Measurements from ENCODE around the gene GRIN1.
"Not testable (repeated sequence)": the region's sequence is repeated elsewhere in the genome, so short reads cannot be mapped to it uniquely, and the experiment has no call there.

The GRIN1 gene

GRCh38 chr9:137111788-137112563 is 27.0 kb upstream of the GRIN1 start:
- no peak for DNase-seq

- no peak for DNase-seq
These were observed 26.2 kb upstream of the GRIN1 start for GRCh38 chr9:137112564-137113384.

GRCh38 chr9:137113385-137114159 is 25.4 kb upstream of the GRIN1 start:
- DNase-seq: no peak

- DNase-seq: no peak
These were observed 24.7 kb upstream of the GRIN1 start for GRCh38 chr9:137114220-137114612.

GRCh38 chr9:137114613-137115393 is 24.2 kb upstream of the GRIN1 start, which contains the start of gene DPP7:
Gene DPP7, minus strand, starts transcription at chr9:137114733. Its CDS starts 20 bp downstream, at chr9:137114713.
- no peak for DNase-seq

GRCh38 chr9:137115394-137116026 is 23.4 kb upstream of the GRIN1 start:
- no peak for DNase-seq

GRCh38 chr9:137116027-137116507 is 22.9 kb upstream of the GRIN1 start:
- no peak for DNase-seq

GRCh38 chr9:137116728-137117127 is 22.2 kb upstream of the GRIN1 start:
- DNase-seq: no peak

- no peak for DNase-seq
These were observed 21.7 kb upstream of the GRIN1 start for GRCh38 chr9:137117269-137117731.

- not testable (repeated sequence) for DNase-seq
These were observed 20.8 kb upstream of the GRIN1 start for GRCh38 chr9:137118092-137118603.

- not testable (repeated sequence) for DNase-seq
These were observed 16.8 kb upstream of the GRIN1 start for GRCh38 chr9:137121927-137122795.

GRCh38 chr9:137122796-137123467 is 16.0 kb upstream of the GRIN1 start:
- not testable (repeated sequence) for DNase-seq

- no peak for DNase-seq
These were observed 15.5 kb upstream of the GRIN1 start for GRCh38 chr9:137123468-137123837.

GRCh38 chr9:137123952-137124462 is 14.9 kb upstream of the GRIN1 start:
- DNase-seq: not testable (repeated sequence)

- DNase-seq: no peak
These were observed 12.2 kb upstream of the GRIN1 start for GRCh38 chr9:137126786-137127185.

- DNase-seq: no peak
These were observed 11.4 kb upstream of the GRIN1 start for GRCh38 chr9:137127301-137128157.

GRCh38 chr9:137128158-137128861 is 10.6 kb upstream of the GRIN1 start:
- DNase-seq: no peak
